ENCODE results near the gene SIGLEC15.
"Not testable (repeated sequence)": the region's sequence is repeated elsewhere in the genome, so short reads cannot be mapped to it uniquely, and the experiment has no call there.

Gene SIGLEC15

DNA sequence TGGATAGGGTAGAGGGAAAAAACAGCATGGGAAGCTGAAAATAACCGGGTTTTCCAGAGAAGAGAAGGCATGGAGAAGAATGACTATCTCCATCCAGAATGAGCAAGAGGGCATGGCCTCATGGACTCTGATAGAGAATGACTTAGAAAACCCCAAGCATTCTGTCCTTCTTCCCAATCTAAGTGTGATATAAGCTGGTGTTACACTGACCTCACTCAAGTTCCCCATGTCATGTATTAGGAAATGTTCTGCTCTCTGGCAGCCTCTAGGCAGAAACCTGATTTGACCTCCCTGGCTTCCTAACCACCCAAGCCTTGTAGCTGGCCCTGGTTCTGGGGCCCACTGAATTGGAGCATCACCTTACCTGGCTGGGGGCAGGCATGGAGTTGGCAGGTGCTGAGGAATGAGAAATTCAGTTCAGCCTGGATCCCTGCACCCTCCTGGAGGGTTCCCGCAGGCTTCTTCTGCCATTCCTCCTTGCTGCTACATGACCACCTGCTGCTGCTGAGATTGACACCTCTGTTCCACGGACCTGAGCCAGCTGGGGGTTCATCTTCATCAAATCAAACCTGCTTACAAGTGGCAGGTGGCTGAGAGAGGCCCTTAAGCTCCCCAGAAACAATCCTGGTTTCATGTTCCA, 5.2 kb upstream of the SIGLEC15 start:
- DNase-seq, result no peak

DNA sequence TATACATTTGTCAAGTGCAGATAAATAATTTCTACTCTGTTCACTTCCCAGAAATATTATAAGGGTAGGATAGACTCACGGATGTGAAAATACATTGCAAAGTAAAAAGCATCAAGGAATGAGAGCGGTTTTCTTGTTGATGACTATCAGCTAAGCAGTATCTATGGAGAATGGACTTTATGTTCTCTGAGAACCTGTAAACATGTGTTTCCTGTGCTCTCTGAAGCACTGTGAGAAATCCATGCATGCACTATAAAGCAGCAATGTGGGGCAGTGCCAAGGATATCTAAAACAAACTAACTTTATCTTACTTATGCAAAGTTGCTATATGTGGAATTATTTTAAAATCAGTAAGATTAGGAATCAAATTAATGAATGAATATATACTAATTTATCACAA, 4.4 kb upstream of the SIGLEC15 start:
- no peak for DNase-seq

DNA sequence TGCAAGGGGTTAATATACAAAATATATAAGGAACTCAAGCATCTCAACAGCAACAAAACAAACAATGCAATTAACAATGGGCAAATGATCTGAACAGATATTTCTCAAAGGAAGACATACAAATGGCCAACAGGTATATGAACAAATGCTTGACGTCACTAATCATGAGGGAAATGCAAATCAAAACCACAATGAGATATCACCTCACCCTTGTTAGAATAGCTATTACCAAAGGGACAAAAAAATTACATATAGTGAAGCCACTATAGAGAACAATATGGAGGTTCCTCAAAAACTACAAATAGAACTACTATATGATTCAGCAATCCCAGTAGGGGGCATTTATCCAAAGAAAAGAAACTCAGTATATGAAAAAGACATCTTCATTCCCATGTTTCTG, 3.8 kb upstream of the SIGLEC15 start:
- DNase-seq, result no peak

DNA sequence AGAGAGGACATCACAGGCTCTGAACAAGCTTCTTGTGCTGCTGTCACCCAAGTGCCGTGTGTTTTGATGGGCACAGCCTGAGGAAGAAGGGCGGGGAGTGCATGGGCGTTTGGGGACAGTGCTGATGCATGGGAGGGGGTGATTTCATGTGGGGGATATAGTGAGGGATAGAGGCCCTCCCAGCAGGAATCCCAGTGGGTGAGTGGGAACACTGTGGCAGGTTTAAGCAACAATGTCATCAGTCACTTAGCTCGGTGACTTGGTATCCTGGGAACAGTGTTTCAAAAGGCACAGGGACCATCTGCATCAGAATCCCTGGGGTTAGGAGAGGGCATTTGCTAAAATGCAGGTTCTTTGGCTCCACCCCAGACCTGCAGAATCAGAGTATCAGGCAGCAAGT, 609 bp downstream of the SIGLEC15 start:
- no peak for DNase-seq

DNA sequence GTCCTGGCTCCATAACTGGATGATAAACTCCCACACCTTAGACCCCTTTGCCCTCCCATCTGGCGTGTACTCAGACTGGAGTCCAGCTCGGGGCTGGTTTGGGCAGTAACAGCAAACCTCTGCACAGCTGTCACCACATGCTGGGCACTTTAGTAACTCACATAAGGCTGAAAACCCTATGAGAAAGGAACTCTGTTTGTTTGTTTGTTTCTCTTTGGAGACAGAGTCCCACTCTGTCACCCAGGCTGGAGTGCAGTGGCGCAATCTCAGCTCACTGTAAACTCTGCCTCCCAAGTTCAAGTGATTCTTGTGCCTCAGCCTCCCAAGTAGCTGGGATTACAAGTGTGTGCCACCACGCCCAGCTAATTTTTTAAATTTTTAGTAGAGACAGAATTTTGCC, 1.2 kb downstream of the SIGLEC15 start:
- not testable (repeated sequence) for DNase-seq

DNA sequence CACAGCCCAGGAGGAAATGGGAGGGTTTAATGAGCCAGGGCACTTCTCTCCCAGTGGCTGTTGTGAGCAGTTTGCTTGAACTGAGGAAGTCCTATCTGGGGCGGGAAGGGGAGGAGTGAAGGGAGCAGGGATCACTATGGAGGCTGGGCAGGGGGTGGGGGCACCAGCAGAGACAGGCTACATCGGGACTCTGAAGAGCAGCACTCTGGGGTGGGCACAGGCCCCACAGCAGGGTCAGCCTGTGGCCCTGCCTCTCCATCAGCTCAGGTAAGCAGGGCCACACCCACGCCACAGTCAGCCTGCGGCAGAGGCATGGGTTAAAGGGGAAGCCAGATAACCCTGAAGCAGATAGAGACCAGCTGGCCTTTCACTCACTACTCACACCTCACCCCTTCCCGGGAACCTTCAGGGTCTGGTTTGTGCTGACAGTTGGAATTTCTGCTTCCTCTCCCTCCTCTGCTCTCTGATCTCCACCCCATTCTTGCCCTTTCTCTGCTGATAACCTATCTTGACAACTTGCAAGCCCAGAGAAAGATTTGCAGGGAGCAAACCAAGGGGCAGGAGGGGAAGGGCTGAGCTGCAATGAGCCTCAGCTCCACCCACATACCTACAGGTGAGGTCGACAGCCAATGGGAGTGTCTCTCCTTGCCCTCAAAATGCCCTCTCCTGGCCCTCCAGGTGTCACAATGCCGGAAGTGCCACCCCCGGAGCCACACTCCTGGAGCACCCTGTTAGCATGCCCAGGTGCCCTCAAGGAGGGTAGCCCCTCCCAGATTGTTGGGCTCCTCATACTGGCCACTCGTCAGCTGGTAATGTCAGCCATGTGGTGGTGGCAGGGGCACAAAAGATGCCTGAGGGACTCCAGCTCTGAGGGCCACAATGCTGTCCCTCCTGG, 3.7 kb downstream of the SIGLEC15 start:
- DNase-seq, result no peak

DNA sequence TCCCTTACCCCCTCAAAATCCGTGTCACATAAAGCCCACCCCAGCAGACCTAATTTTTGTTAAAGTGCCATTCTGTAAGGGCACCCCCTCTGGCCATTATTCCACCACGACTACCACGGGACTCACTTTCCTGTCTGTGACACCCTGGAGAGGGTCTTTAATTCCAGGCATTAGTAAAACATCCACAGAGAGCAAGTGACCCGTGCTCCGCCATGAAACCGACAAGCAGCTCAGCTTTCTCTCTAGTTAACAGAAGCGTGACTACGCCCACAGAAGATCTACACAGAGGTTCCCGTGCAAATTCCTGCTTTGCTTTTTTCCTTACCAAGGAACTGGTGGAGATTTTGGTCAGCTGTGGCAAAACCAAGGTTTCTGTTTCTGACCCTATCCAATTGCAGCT, 4.4 kb downstream of the SIGLEC15 start:
- DNase-seq, result no peak

DNA sequence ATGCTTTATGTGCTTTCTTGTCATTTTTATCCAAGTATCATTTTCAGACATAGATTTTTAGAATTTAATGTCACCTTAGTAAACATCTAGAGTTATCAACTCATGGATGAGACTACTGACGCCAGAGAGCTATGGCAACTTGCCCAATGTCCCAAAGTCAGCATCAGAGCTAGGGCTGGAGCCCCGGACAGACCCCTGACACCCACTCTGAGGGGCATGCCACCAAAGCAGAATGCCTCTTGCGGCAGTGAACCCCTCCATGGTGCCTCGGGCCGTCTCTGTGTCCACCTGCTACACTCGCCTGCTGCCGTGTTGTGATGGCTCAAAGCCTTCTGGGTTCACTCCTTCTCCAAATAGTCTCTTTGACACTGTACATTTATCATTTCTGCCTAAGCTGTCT, 5.4 kb downstream of the SIGLEC15 start:
- DNase-seq, result no peak

DNA sequence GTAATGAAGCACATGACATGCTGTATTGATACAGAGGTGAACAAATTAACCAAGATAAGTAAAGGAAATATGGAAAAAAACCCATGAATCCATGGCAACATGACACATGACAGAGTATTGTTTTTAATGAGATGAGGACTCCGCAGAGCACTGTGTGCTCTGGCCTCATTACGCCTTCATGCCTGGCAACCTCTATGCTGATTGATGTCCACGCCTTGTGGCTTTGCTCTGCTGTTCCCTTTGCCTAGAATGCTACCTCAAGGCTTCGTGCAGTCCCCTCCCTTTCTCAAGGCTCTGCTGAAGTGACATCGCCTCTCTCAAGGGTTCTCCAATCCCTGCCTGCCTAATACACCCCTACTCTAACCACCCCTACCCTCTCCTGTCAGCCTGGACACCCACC, 8.4 kb downstream of the SIGLEC15 start:
- DNase-seq, result no peak

DNA sequence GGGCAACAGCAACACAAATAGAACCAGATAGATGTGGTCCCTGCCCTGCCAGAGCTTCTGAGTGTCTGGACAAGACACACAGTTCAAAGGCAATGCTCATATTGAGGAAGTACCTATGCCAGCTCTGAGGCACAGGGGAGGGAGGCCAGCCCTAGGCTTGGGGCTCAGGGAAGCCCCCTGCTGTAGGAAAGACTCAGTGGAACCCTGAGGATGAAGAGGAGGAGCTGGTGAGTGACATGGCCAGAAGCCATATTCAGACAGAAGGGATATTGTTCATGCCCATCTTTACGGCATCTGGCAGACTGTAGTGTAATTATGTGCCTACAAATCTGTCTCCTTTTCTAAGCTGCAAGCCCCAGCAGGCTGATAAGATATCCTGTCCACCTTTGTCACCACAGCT, 8.8 kb downstream of the SIGLEC15 start:
- no peak for DNase-seq

DNA sequence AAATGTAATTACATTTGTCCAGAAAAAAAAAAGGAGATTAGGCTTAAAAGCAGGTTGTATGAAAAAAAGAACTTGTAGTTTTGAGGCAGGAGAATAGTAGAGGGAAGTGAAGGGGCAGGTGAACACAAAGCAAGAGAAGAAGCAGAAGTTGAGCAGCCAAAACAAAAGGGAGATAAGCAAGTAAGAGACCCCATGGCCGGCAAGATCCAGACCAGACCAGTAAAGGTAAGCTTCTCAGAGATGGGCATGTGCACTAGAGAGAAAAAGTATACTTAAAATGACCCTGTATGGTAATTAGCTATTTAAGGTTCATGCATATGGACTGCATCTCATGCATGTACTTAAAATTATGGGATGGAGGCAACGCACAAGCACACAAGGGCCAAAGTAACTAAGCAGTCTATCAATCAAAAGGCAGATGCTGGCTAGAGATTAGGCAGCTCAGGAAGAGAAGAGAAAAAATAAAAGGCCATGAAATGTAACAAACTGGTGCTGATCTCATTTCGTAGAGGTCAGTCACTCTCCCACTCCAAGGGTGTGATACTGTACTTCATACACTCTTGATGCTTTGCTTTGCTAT, 9.7 kb downstream of the SIGLEC15 start:
- no peak for DNase-seq

DNA sequence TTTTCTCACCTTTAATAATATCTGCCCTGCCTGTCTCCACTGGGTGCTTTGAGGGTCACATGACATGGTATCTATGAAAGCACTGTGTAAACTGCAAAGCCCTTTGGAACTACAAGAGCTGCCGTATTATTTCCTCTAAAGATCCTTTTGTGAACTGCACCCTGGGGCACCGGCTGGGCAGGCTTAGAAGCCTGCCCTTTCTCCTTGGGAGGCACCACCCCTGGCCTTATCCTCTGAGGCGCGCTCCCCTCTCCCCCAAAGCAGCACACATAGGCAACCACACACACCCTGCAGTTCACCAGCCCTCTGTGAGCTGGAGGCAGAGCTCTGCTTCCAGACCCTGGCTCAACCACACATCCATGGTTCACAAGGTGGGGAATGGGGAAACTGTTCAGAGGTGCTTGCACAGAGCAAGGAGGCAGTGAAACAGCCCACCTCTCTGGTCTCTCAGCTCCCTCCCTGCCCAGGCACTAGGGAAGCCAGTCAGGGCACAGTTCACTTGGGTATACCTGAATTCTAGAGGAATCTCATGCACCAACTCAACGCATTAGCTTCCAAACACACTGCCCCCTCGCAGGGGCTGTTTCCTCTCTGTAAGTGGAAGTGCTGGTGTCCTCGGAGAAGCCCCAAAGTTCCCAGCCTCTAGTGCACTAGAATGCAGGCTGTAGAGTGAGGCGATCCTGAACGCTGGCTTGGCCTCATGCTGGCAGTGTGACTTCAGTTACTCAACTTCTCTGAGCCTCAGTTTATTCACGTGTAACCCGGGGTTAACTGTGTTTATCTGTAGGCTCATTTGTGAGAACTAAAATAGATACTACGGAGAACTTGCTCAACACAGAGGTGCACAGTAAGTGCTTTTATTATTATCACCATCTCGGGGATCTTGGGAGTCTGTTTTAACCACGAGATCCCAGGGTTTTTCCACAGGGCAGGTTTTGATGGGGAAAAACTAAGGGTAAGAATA, 11.0 kb downstream of the SIGLEC15 start:
- no peak for DNase-seq

DNA sequence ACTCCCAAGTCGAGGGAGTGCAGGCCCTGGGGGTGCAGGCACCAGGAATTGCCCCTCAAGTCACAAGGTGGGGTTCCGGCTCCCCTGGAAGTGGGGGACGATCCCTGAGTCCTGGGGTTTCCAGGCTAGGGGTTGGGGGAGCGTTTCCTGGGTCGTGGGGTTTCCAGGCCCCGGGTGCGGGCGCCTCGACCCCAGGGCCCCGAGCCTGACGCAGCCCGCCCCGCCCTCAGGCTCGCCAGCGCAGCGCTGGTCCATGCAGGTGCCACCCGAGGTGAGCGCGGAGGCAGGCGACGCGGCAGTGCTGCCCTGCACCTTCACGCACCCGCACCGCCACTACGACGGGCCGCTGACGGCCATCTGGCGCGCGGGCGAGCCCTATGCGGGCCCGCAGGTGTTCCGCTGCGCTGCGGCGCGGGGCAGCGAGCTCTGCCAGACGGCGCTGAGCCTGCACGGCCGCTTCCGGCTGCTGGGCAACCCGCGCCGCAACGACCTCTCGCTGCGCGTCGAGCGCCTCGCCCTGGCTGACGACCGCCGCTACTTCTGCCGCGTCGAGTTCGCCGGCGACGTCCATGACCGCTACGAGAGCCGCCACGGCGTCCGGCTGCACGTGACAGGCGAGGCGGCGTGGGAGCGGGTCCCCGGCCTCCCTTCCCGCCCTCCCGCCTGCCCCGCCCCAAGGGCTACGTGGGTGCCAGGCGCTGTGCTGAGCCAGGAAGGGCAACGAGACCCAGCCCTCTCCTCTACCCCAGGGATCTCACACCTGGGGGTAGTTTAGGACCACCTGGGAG, 12.0 kb downstream of the SIGLEC15 start:
- DNase-seq, result peak; percentile 54

DNA sequence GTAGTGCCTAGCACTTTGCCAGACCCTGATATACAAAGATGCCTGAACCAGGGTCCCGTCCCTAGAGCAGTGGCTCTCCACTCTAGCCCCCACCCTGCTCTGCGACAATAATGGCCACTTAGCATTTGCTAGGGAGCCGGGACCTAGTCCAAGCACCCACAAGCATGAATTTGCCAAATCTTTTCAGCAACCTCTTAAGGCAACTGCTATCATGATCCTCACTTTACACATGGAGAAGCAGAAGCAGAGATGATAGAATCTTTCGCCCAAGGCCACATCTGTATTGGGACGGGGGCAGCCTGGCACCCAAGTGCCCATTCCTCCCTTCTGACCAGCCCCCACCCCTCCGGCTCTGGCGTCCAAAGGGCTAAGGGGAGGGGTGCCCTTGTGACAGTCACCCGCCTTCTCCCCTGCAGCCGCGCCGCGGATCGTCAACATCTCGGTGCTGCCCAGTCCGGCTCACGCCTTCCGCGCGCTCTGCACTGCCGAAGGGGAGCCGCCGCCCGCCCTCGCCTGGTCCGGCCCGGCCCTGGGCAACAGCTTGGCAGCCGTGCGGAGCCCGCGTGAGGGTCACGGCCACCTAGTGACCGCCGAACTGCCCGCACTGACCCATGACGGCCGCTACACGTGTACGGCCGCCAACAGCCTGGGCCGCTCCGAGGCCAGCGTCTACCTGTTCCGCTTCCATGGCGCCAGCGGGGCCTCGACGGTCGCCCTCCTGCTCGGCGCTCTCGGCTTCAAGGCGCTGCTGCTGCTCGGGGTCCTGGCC, 13.0 kb downstream of the SIGLEC15 start:
- no peak for DNase-seq

DNA sequence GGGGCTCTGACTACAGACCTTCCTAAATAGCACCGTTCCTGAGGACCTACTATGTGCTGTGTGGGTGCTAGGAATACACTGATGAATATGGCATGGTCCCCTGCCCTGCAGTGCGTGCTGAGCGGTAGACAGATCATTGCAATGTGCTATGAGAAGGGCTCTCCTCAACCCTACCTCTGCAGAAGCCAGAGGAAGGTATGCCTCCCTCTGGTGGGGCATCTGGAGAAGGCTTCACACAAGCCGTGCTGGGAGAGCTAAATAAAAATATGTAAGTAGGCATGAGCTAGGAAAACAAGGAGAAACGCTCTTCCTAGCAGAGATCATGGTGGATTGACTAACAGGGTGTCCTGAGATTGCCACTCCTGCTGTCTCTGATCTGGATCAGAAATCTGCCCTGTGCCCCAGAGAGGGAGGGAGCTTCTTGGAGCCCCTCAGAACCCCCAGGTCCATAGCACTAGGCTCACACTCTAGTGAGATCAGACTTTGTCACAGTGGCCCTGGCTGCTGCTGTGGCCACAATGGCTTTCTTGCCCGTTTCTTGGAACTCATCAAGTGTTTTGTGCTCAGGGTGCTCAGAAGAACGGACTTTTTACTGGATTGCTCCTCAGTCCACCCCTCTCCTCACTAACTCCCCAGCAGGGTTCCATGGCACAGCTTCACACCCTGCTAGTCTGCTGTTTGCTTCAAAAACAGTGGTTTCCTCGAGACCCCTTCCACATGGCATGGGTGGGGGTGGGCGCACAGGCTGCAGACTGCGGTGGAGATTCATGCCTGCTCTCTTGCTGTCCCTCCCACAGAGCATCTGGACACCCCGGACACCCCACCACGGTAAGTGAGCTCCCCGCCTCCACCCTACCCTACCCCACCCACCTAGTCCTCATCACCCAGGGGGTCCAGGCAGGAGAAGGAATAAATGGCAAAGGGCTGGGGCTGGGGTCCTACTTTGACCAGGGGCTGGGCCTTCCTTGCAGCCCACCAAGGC, 14.2 kb downstream of the SIGLEC15 start:
- no peak for DNase-seq

DNA sequence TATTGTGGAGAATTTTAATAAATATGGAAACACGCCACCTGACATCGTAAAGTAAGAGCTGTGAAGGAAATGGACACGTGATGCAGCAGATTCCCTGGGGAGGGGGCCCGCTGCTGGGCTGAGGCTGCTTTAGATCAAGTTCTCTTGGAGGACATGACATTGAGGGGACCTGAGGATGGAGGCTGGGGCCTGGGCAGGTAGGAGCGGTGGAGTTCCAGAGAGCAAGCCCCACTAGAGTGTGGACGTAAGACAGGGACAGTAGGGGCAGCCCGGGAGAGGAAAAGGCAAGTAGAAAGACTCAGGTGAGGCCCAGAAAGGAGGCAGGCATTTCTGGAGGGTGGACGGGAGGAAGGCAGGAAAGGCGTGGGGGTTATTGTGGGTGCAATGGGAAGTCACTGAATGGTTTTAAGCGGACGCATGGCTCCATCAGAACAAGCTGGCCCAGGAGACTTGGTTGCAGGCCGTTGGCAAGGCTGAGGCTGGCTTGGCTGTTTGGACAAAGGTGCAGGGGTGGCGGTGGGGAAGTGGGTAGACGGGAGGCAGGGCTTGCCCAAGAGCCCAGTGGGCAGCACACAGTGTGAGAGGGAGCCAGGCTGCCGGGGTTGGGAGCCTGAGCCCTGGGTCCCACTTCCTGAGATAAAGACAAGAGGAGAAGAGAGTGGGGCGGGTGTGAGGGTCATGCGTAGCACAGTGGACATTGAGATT, 15.7 kb downstream of the SIGLEC15 start:
- DNase-seq, result no peak

DNA sequence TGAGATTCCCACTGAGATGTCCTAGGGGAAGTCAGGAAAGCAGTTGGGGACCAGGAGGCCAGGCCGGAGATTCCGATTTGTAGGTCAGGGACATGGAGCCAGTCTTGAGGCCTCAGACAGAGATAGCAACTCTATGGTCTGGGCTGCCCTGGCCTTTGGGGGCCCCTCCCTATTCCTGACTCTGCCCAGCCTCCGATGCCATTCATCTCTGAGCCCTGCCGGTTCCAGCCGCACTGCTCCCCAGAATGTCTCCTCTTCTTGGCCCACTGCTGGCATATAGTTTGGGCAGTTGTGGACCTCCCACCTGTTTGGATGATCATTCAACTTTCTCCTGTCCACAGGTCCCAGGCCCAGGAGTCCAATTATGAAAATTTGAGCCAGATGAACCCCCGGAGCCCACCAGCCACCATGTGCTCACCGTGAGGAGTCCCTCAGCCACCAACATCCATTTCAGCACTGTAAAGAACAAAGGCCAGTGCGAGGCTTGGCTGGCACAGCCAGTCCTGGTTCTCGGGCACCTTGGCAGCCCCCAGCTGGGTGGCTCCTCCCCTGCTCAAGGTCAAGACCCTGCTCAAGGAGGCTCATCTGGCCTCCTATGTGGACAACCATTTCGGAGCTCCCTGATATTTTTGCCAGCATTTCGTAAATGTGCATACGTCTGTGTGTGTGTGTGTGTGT, 16.4 kb downstream of the SIGLEC15 start:
- DNase-seq, result no peak

DNA sequence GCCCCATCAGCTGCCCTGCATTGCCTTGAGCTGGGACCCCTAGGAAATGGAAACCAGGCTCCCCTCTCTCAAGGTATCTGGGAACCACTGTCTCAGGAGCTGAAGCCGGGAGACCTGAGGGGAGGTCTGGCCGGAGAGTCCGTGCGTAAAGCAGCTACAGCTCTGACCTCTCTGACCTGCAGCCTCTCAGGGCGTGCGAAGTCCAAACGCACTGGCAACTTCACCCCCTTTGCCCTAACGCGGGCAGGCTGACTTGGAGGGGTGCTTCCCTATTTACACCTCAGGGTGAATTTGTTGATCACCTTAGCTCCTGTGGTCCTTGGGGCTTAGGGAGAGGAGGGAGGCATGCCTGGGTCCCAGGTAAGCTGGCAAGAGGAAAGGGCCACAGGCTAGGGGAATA, 17.5 kb downstream of the SIGLEC15 start:
- no peak for DNase-seq

DNA sequence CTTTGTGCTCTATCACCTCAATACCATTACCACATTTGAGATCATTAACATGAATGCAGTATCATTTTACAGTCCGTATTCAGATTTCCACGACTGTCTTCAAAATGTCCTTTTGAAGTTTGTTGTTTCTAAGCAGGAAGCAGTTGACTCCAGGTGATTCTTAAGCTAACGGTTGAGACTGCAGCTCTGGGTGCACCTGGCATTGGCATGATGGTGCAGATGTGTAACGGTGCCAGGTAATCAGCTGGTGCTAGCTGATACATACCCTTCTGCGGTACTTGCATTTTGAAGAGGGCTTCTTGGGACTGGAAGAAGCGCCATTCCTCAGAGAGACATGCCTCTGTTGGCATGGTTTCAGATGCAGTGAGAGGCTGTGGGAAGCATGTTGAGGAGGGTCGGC, 19.5 kb downstream of the SIGLEC15 start:
- no peak for DNase-seq

All from CD4-positive, alpha-beta T cell treated with Interleukin-15 for 1 hour (primary cell).